Measurements from ENCODE around the gene EFNB2. TPM values are rescaled to one million over a fixed set of nuclear protein-coding genes. Genes with fewer than 3 reads are reported as not detected.

The EFNB2 gene
- total RNA-seq, 1 experiment from 2014 or later = 4.7 TPM

- Histone ChIP-seq H3K4me3 (ENCODE audit: low read depth in 2 of 2, low read length in 2 of 2) (no peak overlapping the region), H3K27ac (ENCODE audit: low read length) (no peak overlapping the region), H3K36me3 (ENCODE audit: control insufficient read depth, insufficient read depth, low read length) (no peaks in the 10 kb centered on the region), H3K9me3 (ENCODE audit: control insufficient read depth, insufficient read depth, low read depth, low read length) (no peaks in the 10 kb centered on the region), H3K4me1 (ENCODE audit: control insufficient read depth, insufficient read depth, low read length) (no peaks in the 10 kb centered on the region), H3K27me3 (ENCODE audit: control insufficient read depth, insufficient read depth, low read length) (no peaks in the 10 kb centered on the region)
- DNase-seq (ENCODE audit: low read depth, low spot score) = no peak
- ATAC-seq = no peak
- POLR2A ChIA-PET = no interaction called here
- TF ChIP-seq POLR2AphosphoS5 (IDR thresholded peaks at IDR 0.05; ENCODE audit: low read depth, low read length) (no peak), CTCF (IDR thresholded peaks at IDR 0.05) (no peak), TCF7L2 (IDR thresholded peaks at IDR 0.05; ENCODE audit: low read depth, low read length) (no peak), SIN3A (IDR thresholded peaks at IDR 0.05; ENCODE audit: borderline replicate concordance, insufficient read depth, low read depth, low read length) (no peak), REST (IDR thresholded peaks at IDR 0.05; ENCODE audit: insufficient read depth in 1 of 2, low read depth in 2 of 2, low read length in 1 of 2) (no peak)
- BruUV-seq (replicated peaks) = no TSS peak
- CTCF ChIA-PET = no interaction called here
- in situ Hi-C loops (cut with HindIII; ENCODE audit: low pct_unique_long_range_greater_than_20kb, low sequenced_read_pairs) (no loop called here), intact Hi-C loops (cut with micrococcal nuclease; ENCODE audit: unreplicated experiment) (no loop called here)
Observed at GRCh38 chr13:106440866-106441265, 94.6 kb downstream of the EFNB2 start.

Other genes starting within 250 kb of the EFNB2 start
- 38.5 TPM for gene ARGLU1, start 32.5 kb upstream of the EFNB2 start, total RNA-seq (2021; ENCODE audit: unreplicated experiment)